MM.1S (cell line): ENCODE results near the gene RASGEF1C.

Source experiments
- DNase-seq: peaks from one replicate; pipeline ENCODE4 v3.0.0-alpha.2; 2015
- H2AFZ ChIP-seq: fragments of 300-600 bp; sonication (generic); 2 replicates; pipeline ENCODE4 v1.6.0; 2016; ENCODE audit warnings: antibody characterized with exemption, low read length
- H3F3A ChIP-seq: fragments of 300-600 bp; sonication (generic); 2 replicates; pipeline ENCODE4 v1.6.1; 2016; ENCODE audit warnings: mild to moderate bottlenecking, antibody characterized with exemption, low read length, moderate library complexity, mixed read lengths; ENCODE audit not compliant: insufficient read depth
- H3K27ac ChIP-seq: fragments of 300-600 bp; sonication (generic); 2 replicates; pipeline ENCODE4 v1.5.1; 2016; ENCODE audit warnings: mild to moderate bottlenecking, low read length
- H3K27me3 ChIP-seq: fragments of 300-600 bp; sonication (generic); replicated peaks from 2 replicates; pipeline ENCODE4 v1.6.0; 2016; ENCODE audit warnings: low read length; ENCODE audit not compliant: insufficient read depth
- H3K36me3 ChIP-seq: fragments of 300-600 bp; sonication (generic); replicated peaks from 2 replicates; pipeline ENCODE4 v1.6.1; 2016; ENCODE audit warnings: mild to moderate bottlenecking, low read length, mixed read lengths; ENCODE audit not compliant: insufficient read depth
- H3K4me1 ChIP-seq: fragments of 300-600 bp; sonication (generic); 2 replicates; pipeline ENCODE4 v1.6.1; 2016; ENCODE audit warnings: low read length, mixed read lengths
- H3K4me2 ChIP-seq: fragments of 300-600 bp; sonication (generic); 2 replicates; pipeline ENCODE4 v1.6.0; 2016; ENCODE audit warnings: low read depth, low read length
- H3K4me3 ChIP-seq: fragments of 300-600 bp; sonication (generic); 2 replicates; pipeline ENCODE4 v1.5.1; 2016; ENCODE audit warnings: low read length, mixed read lengths
- H3K79me2 ChIP-seq: fragments of 300-600 bp; sonication (generic); 2 replicates; pipeline ENCODE4 v1.6.1; 2016; ENCODE audit warnings: mixed run types, low read length, mixed read lengths
- H3K9ac ChIP-seq: fragments of 300-600 bp; sonication (generic); 2 replicates; pipeline ENCODE4 v1.6.1; 2016; ENCODE audit warnings: low read length, mixed read lengths
- H3K9me2 ChIP-seq: fragments of 300-600 bp; sonication (generic); replicated peaks from 2 replicates; pipeline ENCODE4 v1.6.1; 2016; ENCODE audit warnings: mild to moderate bottlenecking, low read length, mixed read lengths; ENCODE audit not compliant: insufficient read depth
- H3K9me3 ChIP-seq: fragments of 300-600 bp; sonication (generic); replicated peaks from 2 replicates; pipeline ENCODE4 v1.6.1; 2016; ENCODE audit warnings: mild to moderate bottlenecking, low read length, mixed read lengths; ENCODE audit not compliant: insufficient read depth
- H4K20me1 ChIP-seq: fragments of 300-600 bp; sonication (generic); 2 replicates; pipeline ENCODE4 v1.6.1; 2016; ENCODE audit warnings: mild to moderate bottlenecking, low read length, moderate library complexity, mixed read lengths; ENCODE audit not compliant: insufficient read depth
- CTCF ChIP-seq: fragments of 300-600 bp; sonication (generic); IDR thresholded peaks from 2 replicates; pipeline ENCODE4 v1.5.1; 2016; ENCODE audit warnings: antibody characterized with exemption, low read length, mixed read lengths
- EZH2 ChIP-seq: fragments of 300-600 bp; sonication (generic); optimal IDR thresholded peaks from 2 replicates; pipeline ENCODE3; 2017; ENCODE audit warnings: low read depth, mild to moderate bottlenecking, antibody characterized with exemption, low read length, mixed read lengths
- EZH2phosphoT487 ChIP-seq: fragments of 300-600 bp; sonication (generic); IDR thresholded peaks from 2 replicates; pipeline ENCODE4 v1.6.1; 2018; ENCODE audit warnings: antibody characterized with exemption, low read length

The RASGEF1C gene

GRCh38 chr5:180093651-180094382 lies 115.2 kb downstream of the RASGEF1C start:
- H3K9ac ChIP-seq, result no peak overlapping the region
- H2AFZ ChIP-seq, result no peak overlapping the region
- H4K20me1 ChIP-seq, result no peaks in the 10 kb centered on the region
- no peaks in the 10 kb centered on the region for H3K9me3 ChIP-seq
- H3K4me1 ChIP-seq, result 0 out of 2 replicates have a peak, but pooled peaks cover 4% of the 10 kb centered on the region
- no peak for TF ChIP-seq EZH2phosphoT487
- no peak for TF ChIP-seq EZH2
- no peak for TF ChIP-seq CTCF
- peaks cover 6% of the 10 kb centered on the region; the same call in 1 of the 2 replicates for H3K27me3 ChIP-seq
- H3F3A ChIP-seq, result no peaks in the 10 kb centered on the region
- DNase-seq, result no peak
- no peak overlapping the region for H3K27ac ChIP-seq
- H3K9me2 ChIP-seq, result no peaks in the 10 kb centered on the region
- H3K4me3 ChIP-seq, result no peak overlapping the region
- no peak overlapping the region for H3K4me2 ChIP-seq
- no peaks in the 10 kb centered on the region for H3K79me2 ChIP-seq
- no peaks in the 10 kb centered on the region for H3K36me3 ChIP-seq

GRCh38 chr5:180093241-180093640 lies 115.8 kb downstream of the RASGEF1C start:
- Histone ChIP-seq H3F3A (no peaks in the 10 kb centered on the region), H3K4me2 (no peak overlapping the region)
- no peak for DNase-seq

GRCh38 chr5:180090769-180091546 lies 118.1 kb downstream of the RASGEF1C start:
- Histone ChIP-seq H3K27ac (peak overlapping the region; percentile 12; the same call in 1 of the 2 replicates), H4K20me1 (no peaks in the 10 kb centered on the region), H3K27me3 (peaks cover 6% of the 10 kb centered on the region; the same call in 1 of the 2 replicates), H2AFZ (no peak overlapping the region), H3K4me2 (peak overlapping the region; percentile 21; the same call in 1 of the 2 replicates), H3F3A (no peaks in the 10 kb centered on the region), H3K9me2 (no peaks in the 10 kb centered on the region), H3K4me1 (peaks cover 22% of the 10 kb centered on the region), H3K79me2 (no peaks in the 10 kb centered on the region), H3K9ac (no peak overlapping the region), H3K9me3 (no peaks in the 10 kb centered on the region), H3K36me3 (no peaks in the 10 kb centered on the region), H3K4me3 (no peak overlapping the region)
- peak; percentile 63 for DNase-seq
- peak; percentile 45 for TF ChIP-seq CTCF
- TF ChIP-seq EZH2phosphoT487, result no peak

More at GRCh38 chr5:180093241-180093640, 115.8 kb downstream of the RASGEF1C start:
- Histone ChIP-seq H3K4me1 (peaks cover 5% of the 10 kb centered on the region; the same call in 1 of the 2 replicates), H3K36me3 (no peaks in the 10 kb centered on the region), H3K4me3 (no peak overlapping the region), H4K20me1 (no peaks in the 10 kb centered on the region), H3K9ac (no peak overlapping the region), H3K79me2 (no peaks in the 10 kb centered on the region), H3K9me3 (no peaks in the 10 kb centered on the region), H3K27me3 (peaks cover 6% of the 10 kb centered on the region; the same call in 1 of the 2 replicates), H2AFZ (no peak overlapping the region), H3K9me2 (no peaks in the 10 kb centered on the region), H3K27ac (no peak overlapping the region)
- TF ChIP-seq CTCF (no peak), EZH2 (no peak), EZH2phosphoT487 (no peak)
